GM19043 (cell line): Measurements from ENCODE around the gene NCLN.

Experiments
- ATAC-seq: cut with Tn5 transposase; IDR thresholded peaks from one replicate; pipeline ENCODE4 v1.9.1; 2021; ENCODE audit warnings: low read depth; ENCODE audit not compliant: unreplicated experiment

NCLN gene, protein sequence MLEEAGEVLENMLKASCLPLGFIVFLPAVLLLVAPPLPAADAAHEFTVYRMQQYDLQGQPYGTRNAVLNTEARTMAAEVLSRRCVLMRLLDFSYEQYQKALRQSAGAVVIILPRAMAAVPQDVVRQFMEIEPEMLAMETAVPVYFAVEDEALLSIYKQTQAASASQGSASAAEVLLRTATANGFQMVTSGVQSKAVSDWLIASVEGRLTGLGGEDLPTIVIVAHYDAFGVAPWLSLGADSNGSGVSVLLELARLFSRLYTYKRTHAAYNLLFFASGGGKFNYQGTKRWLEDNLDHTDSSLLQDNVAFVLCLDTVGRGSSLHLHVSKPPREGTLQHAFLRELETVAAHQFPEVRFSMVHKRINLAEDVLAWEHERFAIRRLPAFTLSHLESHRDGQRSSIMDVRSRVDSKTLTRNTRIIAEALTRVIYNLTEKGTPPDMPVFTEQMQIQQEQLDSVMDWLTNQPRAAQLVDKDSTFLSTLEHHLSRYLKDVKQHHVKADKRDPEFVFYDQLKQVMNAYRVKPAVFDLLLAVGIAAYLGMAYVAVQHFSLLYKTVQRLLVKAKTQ

GRCh38 chr19:3185461-3186159, at the start of gene NCLN:
NCLN (plus strand) TSS chr19:3185930; CDS start chr19:3186031, 101 bp downstream.
- ATAC-seq = peak; percentile 61

- ATAC-seq = no peak
These were observed 49.6 kb upstream of the NCLN start, which contains the start of gene GNA15 for GRCh38 chr19:3135961-3136683. GNA15 (plus strand) TSS chr19:3136033; CDS start chr19:3136451, 418 bp downstream.

GRCh38 chr19:3136684-3137055, 49.1 kb upstream of the NCLN start:
- ATAC-seq = no peak

GRCh38 chr19:3137119-3137518, 48.6 kb upstream of the NCLN start:
- no peak for ATAC-seq

DNA sequence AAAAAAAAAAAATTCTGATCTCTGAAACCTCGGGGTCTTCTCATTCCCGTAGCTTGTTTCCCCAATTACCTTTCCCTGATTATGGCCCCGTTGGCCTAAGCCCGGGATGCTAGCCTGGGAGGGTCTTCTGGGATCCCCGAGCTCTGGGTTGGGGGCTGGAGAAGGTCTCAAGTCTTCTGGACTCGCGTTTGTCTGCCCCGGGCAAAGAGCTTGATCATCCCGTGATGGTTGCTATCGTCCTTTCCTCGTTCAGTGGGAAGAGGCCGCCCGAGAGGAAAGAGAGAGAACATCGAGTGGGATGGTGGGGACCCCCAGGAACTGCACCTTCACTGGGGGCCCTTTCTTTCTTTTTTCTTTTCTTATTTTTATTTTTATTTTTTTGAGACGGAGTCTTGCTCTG, 47.5 kb upstream of the NCLN start:
- ATAC-seq = no peak

- no peak for ATAC-seq
These were observed 45.1 kb upstream of the NCLN start for GRCh38 chr19:3140667-3141038.

DNA sequence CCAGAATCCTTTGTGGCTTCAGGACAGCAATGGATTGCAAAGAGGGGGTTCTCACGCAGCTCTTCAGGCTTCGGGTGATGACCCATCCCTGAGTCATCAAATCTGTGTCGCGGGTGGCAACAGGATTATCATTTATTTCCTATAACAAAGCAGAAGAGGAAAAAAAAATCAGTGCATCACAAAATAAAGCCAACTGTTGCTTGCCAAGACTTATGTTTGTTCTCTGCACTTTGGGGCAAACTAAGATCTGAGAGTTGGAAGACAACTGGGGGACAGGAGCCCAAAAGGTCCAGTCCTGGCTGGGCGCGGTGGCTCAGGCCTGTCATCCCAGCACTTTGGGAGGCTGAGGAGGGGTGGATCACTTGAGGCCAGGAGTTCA, 43.4 kb upstream of the NCLN start:
- no peak for ATAC-seq

DNA sequence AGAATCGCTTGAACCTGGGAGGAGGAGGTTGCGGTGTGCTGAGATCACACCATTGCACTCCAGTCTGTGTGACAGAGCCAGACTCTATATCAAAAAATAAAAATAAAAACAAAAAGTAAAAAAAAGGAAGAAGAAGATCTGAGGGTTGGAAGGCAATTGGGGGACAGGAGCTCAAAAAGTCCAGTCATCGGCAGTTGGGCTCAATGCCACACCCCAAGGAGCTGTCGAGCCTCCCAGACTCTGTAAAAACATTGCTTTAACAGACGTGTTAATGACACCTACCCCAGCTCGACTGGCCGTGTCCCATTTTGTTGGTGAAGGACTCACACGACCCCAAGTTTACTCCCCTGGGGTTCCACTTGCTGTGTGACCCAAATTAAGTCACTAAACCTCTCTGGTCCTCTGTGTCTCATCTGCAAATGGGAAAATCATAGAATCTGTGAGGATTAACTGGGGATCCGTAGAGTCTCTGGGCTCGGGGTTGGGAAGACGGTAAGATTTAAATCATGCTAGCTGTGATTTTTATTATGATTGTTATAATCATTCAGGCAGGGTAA, 42.9 kb upstream of the NCLN start:
- no peak for ATAC-seq

GRCh38 chr19:3145909-3146676, 39.6 kb upstream of the NCLN start:
- ATAC-seq = no peak

DNA sequence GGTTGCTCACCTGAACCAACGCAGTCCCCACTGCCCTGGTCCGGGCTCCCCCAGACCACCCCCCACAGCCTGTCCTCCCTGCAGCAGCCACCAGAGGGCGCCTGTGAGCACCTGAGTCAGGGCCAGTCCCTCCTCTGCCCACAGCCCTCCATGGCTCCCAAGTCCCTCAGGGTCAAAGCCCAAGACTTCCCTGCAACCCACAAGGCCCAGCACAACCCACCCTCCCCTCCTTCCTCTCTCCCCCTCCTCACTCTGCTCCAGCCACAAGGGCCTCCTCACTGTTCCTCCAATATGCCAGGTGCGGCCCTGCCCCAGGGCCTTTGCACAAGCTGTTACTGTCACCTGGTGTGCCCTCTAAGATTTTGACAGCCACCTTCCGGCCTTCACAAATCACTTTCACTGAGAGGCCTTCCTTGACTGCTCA, 39.0 kb upstream of the NCLN start:
- ATAC-seq = no peak

- ATAC-seq = no peak
These were observed 37.2 kb upstream of the NCLN start for GRCh38 chr19:3148503-3148902.

- no peak for ATAC-seq
These were observed 36.6 kb upstream of the NCLN start for GRCh38 chr19:3149089-3149488.

- ATAC-seq = no peak
These were observed 35.9 kb upstream of the NCLN start for GRCh38 chr19:3149526-3150505.

GRCh38 chr19:3150739-3151329, 34.9 kb upstream of the NCLN start:
- no peak for ATAC-seq

GRCh38 chr19:3151563-3152418, 33.9 kb upstream of the NCLN start:
- ATAC-seq = no peak

- no peak for ATAC-seq
These were observed 33.3 kb upstream of the NCLN start for GRCh38 chr19:3152419-3152780.
